ENCODE results near the gene ENPP7. TPM values are rescaled to one million over a fixed set of nuclear protein-coding genes. Genes with fewer than 3 reads are reported as not detected.

ENPP7 gene
- total RNA-seq, 1 donor from 2014 or later, result not detected

DNA sequence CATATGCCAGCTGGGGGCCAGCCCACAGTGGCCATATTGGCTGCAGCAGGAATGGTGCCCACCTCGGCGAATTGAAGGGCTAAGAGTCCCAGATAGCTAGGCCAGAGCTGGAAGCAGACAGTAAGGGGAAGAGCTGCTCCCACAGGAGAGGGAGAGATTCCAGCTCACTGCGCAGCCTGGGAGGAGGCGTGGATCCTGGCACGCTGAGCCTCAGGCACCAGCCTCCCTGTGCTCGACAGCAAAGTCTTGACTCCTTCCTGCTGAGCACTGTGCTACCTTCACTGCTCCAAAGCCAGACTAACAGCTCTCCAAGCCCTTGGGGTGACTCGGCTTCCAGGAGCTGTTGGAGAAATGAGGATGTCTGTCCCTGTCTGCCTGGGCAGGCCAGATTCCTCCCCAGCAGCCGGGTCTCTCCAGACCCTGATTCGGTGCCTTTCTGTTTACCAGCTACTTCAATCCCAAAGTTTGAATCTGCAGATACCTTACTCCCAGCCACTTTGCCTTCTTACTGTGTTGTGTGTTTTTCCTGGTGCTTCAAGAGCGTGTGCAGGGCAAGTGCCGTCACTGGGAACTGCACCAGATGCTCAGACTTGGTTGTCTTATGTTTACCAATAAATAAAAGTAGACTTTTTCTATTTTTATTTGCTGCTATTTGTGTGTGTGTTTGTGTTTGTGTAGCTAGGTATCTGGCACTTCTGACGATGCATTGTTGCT, 56.3 kb downstream of the ENPP7 start:
- H3K36me3 ChIP-seq (ENCODE audit: control insufficient read depth, insufficient read depth, low read length), result no peaks in the 10 kb centered on the region
- peaks cover 44% of the 10 kb centered on the region for H3K27me3 ChIP-seq (ENCODE audit: control insufficient read depth, insufficient read depth, low read length)
- no peak overlapping the region for H3K4me3 ChIP-seq (ENCODE audit: low read depth, low read length)
- TF ChIP-seq, protein P1, sequence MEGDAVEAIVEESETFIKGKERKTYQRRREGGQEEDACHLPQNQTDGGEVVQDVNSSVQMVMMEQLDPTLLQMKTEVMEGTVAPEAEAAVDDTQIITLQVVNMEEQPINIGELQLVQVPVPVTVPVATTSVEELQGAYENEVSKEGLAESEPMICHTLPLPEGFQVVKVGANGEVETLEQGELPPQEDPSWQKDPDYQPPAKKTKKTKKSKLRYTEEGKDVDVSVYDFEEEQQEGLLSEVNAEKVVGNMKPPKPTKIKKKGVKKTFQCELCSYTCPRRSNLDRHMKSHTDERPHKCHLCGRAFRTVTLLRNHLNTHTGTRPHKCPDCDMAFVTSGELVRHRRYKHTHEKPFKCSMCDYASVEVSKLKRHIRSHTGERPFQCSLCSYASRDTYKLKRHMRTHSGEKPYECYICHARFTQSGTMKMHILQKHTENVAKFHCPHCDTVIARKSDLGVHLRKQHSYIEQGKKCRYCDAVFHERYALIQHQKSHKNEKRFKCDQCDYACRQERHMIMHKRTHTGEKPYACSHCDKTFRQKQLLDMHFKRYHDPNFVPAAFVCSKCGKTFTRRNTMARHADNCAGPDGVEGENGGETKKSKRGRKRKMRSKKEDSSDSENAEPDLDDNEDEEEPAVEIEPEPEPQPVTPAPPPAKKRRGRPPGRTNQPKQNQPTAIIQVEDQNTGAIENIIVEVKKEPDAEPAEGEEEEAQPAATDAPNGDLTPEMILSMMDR (IDR thresholded peaks at IDR 0.05; ENCODE audit: insufficient read depth, low read length, poor library complexity, severe bottlenecking), result no peak
- DNase-seq (ENCODE audit: low read depth), result no peak

DNA sequence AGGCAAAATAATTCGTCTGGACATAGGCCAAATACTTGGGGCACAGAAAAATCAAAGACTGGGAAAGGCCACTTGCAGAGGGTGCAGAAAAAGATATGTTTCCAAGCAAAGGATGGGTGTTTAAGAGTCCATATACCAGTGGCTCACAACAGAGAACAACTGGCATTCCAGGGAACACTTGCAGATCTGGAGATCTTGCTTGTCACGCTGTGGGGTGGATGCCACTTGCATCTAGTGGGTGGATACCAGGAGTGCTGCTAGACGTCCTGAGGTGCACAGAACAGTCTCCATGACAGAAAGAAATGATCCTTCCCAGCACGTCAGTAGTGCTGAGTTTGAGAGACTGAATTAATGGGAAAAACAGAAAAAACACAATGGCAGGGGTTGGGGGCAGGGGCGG, 57.7 kb downstream of the ENPP7 start:
- TF ChIP-seq, protein P1 (IDR thresholded peaks at IDR 0.05; ENCODE audit: insufficient read depth, low read length, poor library complexity, severe bottlenecking), result no peak
- no peaks in the 10 kb centered on the region for H3K36me3 ChIP-seq (ENCODE audit: control insufficient read depth, insufficient read depth, low read length)
- no peak overlapping the region for H3K4me3 ChIP-seq (ENCODE audit: low read depth, low read length)
- H3K27me3 ChIP-seq (ENCODE audit: control insufficient read depth, insufficient read depth, low read length), result peaks cover 56% of the 10 kb centered on the region
- DNase-seq (ENCODE audit: low read depth), result no peak

DNA sequence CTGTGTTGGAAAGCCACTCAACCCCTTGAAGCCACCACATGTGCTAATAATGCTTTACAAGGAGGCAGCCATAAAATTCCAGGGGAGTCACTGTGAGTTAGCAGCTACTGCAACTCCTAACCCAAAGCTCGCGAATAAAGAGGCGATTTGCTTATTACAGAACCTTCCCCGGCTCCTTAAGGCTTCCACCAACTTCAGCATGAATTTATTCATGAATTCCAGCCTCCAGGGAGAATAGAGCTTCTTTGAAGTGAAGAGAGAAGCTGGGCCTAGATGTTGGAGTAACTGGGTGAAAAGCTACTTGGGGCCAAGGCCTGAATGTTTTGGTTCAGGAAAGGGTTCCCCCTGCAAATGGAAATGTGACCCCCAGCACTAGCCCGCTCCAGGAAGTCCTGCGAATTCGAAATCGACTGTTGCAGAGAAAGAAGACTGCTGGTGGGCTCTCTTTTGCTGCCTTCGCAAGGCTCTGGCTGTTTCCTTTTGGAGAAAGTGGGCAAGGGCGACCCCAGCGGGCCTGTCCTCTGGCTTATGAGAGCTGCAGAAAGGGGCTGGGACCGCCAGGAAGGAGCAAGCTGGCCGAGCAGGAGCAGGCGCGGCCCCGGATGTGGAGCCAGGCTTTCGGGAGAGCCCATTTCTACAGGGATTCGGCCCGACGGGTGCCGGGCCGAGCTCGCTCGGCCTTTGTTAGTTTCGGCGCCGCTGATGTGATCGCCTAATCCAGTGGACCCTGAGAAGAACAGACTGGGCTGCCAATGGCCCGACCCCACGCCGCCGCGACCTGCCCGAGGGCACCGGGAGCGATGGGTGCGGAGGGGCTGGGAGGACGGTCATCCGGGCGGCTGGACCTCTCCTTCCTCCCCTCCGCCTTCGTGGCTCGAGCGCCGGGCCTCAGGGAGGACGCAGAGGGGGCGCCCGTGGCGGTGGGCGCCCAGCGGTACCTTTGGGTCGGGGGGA, 58.5 kb downstream of the ENPP7 start:
- H3K27me3 ChIP-seq (ENCODE audit: control insufficient read depth, insufficient read depth, low read length), result peaks cover 59% of the 10 kb centered on the region
- TF ChIP-seq, protein P1 (IDR thresholded peaks at IDR 0.05; ENCODE audit: insufficient read depth, low read length, poor library complexity, severe bottlenecking), result no peak
- DNase-seq (ENCODE audit: low read depth), result no peak
- no peaks in the 10 kb centered on the region for H3K36me3 ChIP-seq (ENCODE audit: control insufficient read depth, insufficient read depth, low read length)
- H3K4me3 ChIP-seq (ENCODE audit: low read depth, low read length), result no peak overlapping the region

DNA sequence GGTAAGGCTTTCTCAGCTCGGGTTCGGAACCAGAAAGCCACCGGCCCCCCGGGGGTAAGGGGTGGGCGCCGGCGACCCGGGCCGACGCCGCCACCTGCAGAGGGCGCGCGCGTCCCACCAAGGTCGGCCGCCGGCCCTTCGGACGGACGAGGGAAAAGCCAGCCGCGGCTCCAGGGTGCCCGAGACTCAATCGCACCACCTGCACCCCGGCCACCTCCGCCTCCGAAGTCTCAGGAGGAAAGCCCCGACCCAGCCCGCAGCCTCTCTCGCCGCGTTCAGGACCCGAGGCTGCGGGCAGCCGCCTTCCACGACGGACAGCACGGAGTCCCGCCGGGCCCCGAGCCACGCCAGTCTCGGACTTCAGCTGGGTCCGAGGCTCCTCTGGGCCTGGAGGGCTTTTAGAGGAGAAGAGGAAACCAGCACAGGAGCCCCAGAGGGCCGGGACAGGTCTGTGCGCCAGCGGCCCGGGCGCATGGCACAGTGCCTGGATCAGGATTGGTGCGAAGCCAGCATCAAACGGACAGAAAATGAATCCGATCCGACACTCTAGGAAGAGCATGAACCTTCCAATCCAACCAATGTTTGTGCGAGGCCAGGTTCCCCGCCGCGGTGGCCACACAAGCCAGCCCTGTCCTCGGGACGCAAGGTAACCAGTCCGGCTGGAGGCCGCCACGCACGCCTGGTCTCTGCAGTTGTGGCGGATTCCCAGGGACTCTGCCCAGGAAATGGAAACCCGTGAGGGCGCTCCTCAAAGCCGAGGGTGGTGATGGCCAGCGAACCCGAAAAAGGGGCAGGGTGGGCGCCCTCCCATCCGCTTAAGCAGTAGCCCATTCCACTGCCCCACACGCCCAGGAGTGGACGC, 59.4 kb downstream of the ENPP7 start:
- TF ChIP-seq, protein P1 (IDR thresholded peaks at IDR 0.05; ENCODE audit: insufficient read depth, low read length, poor library complexity, severe bottlenecking), result peak; percentile 22
- Histone ChIP-seq H3K36me3 (ENCODE audit: control insufficient read depth, insufficient read depth, low read length) (no peaks in the 10 kb centered on the region), H3K4me3 (ENCODE audit: low read depth, low read length) (no peak overlapping the region), H3K27me3 (ENCODE audit: control insufficient read depth, insufficient read depth, low read length) (peaks cover 59% of the 10 kb centered on the region)
- no peak for DNase-seq (ENCODE audit: low read depth)

DNA sequence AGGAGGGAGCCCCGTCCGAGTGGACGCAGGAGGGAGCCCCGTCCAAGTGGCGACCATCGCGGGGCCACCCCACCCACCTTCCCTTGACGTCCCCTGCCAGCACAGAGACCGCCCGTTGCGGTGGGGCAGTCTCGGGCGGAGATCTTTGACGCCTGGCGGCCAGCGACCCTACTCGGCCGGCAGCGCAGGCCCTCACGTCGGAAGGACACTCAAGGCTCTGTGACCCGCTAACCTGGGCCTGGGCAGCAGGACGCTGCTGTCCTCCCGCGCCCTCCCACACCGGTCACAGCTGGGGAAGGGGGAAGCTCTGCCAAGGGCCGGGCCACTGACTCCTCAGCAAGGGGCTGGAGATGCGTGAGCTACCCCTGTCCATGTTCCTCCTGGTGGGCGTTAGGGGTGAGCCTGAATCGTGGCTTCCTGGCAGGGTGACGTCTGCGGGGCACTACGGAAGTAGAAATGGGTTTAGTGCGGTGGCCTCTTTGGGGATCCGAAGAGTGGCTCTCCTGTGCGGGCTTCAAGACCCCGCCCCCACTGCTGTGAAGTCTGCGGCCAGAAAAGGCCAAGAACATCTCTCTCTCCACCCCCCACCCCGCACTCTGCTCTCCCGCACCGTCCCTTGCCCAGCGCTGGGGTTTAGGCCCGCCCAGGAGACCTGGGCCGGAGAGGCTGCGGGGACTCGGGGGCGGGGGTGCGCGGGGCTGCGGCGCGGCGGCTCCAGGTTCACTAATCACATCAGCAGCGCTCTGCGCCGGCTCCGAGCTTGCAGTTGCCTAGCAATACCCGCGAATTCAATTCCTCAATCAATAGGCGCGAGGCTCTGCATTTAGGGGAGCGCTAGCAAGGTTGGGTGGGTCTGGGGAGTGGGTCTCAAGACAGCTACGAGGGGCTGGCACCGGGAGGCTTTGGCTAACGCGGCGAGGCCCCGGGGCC, 60.3 kb downstream of the ENPP7 start:
- DNase-seq (ENCODE audit: low read depth), result no peak
- Histone ChIP-seq H3K4me3 (ENCODE audit: low read depth, low read length) (no peak overlapping the region), H3K36me3 (ENCODE audit: control insufficient read depth, insufficient read depth, low read length) (no peaks in the 10 kb centered on the region), H3K27me3 (ENCODE audit: control insufficient read depth, insufficient read depth, low read length) (peaks cover 59% of the 10 kb centered on the region)
- TF ChIP-seq, protein P1 (IDR thresholded peaks at IDR 0.05; ENCODE audit: insufficient read depth, low read length, poor library complexity, severe bottlenecking), result no peak
